ENCODE measurements around the gene NIN.

DNA sequence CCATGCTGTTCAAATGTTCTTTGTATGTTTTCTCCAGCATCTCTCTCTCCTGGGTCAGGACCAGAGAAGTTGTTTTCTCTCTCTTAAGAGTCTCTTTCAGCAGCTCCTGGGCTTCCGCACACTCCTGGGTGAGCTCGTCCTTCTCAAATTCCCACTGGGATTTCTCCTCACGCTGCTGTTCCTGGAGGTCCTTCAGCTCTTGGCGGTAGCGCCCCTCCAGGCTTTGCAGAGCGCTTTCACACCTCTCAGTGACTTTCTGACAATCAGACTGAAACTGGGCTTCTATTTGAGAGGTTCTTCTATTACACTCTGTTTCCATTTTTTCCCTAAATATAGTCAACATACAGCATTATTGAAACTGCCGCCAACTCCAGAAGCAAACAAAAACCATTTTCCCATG lies 72.7 kb downstream of the NIN start:
- TF ChIP-seq, protein P1, sequence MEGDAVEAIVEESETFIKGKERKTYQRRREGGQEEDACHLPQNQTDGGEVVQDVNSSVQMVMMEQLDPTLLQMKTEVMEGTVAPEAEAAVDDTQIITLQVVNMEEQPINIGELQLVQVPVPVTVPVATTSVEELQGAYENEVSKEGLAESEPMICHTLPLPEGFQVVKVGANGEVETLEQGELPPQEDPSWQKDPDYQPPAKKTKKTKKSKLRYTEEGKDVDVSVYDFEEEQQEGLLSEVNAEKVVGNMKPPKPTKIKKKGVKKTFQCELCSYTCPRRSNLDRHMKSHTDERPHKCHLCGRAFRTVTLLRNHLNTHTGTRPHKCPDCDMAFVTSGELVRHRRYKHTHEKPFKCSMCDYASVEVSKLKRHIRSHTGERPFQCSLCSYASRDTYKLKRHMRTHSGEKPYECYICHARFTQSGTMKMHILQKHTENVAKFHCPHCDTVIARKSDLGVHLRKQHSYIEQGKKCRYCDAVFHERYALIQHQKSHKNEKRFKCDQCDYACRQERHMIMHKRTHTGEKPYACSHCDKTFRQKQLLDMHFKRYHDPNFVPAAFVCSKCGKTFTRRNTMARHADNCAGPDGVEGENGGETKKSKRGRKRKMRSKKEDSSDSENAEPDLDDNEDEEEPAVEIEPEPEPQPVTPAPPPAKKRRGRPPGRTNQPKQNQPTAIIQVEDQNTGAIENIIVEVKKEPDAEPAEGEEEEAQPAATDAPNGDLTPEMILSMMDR (IDR thresholded peaks at IDR 0.05 in 4 of 5, conservative IDR thresholded peaks at IDR 0.05 in 1 of 5) = no peak
- TF ChIP-seq POLR2A (IDR thresholded peaks at IDR 0.05) = no peak
